GM03348 (cell line): ENCODE results near the gene C1orf141.
"Not testable (repeated sequence)": the region's sequence is repeated elsewhere in the genome, so short reads cannot be mapped to it uniquely, and the experiment has no call there.

Experiments used
- DNase-seq: peaks from one replicate; pipeline ENCODE4 v3.0.0; 2012; ENCODE audit warnings: low spot score

The C1orf141 gene

DNA sequence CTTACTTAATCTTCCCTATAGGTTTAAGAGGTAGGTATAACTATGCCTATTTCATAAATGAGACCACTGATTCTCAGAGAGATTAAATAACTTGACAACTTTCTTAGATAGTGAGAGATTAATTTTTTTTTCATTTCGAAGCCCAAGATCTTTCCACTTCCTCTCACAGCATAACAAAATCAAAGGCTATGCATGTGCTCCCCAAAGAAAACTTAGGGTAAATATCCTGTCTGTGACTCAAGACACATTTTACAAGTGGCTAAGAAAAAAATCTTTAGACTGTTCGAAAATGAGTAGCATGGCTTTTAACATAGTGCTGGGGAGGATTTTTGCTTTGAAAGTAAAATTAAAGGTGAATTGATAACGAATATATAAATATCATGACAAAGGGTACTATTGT, 8.2 kb upstream of the C1orf141 start:
- DNase-seq = no peak

- DNase-seq = not testable (repeated sequence)
Measured at GRCh38 chr1:67141832-67142231, 7.1 kb upstream of the C1orf141 start.

GRCh38 chr1:67140460-67140859, 5.7 kb upstream of the C1orf141 start:
- DNase-seq = no peak

DNA sequence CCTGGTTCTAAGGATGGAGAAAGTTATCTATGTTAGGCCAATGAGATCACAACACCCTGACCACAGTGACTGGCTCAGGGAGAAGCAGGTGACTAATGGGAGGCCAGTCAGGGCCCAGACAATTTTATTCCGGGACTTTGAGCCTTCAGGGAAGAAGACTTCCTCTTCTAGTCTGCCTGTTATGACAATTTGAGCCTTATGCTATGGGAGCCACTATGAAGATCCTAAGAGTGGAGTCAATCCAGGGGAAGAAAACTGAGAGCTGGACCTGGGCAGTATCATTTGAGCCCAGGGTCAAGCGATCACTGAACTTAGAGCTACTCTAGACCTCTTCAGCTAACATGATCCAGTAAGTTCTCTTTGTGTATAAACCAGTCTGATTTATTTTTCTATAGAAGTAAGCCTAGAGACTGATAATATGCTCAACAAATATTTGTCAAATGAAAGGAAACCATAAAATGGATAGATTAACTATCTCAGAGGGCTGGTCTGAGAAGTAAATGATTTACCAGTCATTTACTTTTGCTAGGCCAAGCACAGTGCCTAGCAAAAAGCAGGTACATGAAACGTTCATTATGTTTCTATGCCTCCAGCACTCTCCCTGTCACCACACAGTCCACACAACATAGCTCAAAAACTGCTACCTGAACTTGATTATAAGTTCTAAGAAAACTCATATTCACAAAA, 4.2 kb upstream of the C1orf141 start:
- no peak for DNase-seq

DNA sequence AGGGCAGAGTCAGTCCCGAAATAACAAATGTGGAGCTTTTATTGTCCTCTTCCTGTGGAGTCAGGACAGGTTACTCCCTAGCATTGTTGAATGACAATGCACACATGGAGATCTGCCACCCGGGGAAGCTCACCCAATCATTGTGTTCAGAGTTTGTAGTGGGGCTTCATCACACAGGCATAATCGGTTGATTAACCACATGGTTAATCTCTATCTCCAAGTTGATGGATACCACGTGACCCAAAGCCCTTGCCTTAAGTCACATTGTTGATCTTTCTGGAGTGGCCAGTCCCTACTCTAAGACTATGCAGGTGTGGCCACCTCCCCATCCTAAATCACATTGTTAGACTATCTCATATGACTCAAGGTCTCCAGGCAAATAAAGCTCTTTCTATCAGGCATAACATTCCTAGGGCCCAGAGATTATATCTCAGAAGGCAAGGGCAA, 2.6 kb upstream of the C1orf141 start:
- DNase-seq = no peak

GRCh38 chr1:67135354-67135753, 584 bp upstream of the C1orf141 start:
- DNase-seq = peak; percentile 71

- DNase-seq = no peak
Measured at GRCh38 chr1:67133177-67133576, 1.6 kb downstream of the C1orf141 start.

GRCh38 chr1:67130673-67131072, 4.1 kb downstream of the C1orf141 start:
- no peak for DNase-seq

- no peak for DNase-seq
Measured at GRCh38 chr1:67126974-67127373, 7.8 kb downstream of the C1orf141 start.

GRCh38 chr1:67126111-67126746, 8.5 kb downstream of the C1orf141 start:
- DNase-seq = no peak

DNA sequence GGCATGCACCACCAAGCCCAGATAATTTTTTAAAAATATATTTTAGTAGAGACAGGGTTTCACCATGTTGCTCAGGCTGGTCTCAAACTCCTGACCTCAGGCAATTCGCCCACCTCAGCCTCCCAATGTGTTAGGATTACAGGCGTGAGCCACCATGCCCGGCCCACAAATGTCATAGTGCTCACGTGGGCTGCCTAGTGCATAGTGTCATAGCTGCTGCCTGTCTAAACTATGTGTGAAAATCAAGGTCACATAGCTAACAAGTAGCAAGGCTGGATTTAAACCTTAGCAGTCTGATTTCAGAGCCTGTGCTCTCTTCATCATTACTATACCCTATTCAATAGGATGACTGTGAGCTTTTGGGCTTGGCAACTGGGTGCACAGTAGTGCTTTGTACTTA, 10.3 kb downstream of the C1orf141 start:
- no peak for DNase-seq

DNA sequence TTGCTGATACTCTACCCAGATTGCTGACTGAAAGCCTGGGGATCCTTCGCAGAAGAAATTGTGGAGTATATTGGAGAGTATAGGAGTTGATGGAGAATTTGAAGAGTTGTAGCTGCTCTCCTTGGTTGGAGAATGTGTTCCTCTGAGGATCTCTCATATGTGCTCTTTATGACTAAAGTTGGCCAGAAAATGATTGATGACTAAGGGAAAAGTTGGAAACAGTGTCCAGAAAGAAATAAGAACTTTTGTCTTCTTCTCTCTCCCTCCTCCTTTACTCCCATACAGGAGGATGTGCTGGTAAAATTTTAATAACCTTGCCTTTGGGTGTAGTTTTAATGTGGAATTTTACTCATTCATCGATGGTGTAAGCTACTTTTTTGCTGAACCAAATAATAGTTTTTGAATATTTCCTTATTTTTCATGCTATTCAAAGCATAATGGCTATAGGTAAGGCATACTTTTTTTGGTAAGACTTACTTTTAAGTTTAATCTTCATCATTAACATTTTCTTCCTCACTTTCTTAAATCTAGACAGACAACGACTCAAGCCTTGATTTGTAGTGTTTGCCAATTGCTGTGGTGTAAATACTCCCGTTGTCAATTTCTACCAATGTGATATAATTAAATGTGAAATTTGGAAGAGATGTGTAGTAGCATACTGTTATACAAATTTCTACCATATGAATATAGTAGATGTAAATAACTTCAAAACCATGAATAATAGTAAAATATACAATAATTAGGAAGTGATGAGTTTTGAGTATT, 13.7 kb downstream of the C1orf141 start:
- DNase-seq = no peak

- DNase-seq = no peak
Measured at GRCh38 chr1:67118646-67119045, 16.1 kb downstream of the C1orf141 start.

GRCh38 chr1:67118191-67118590, 16.6 kb downstream of the C1orf141 start:
- no peak for DNase-seq

- DNase-seq = no peak
Measured at GRCh38 chr1:67114162-67114561, 20.6 kb downstream of the C1orf141 start.

DNA sequence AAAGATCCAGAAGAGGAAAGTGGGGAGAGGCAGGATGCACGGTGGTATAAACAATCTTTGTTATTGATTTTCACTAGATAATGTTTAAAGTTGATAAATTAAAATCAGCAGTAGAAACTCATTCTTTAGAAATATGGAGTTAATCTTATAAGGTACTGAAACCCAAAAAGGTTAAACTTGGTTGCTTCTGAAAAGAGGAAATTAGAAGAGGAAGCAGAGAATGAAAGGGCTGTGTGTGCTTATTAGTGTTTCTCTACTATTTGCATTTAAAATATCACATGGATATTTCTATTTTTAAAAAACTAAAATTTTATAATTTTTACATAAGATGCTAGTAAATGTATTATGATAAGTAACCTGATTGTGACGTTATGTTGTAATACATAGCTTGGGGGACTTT, 24.4 kb downstream of the C1orf141 start:
- DNase-seq = no peak

DNA sequence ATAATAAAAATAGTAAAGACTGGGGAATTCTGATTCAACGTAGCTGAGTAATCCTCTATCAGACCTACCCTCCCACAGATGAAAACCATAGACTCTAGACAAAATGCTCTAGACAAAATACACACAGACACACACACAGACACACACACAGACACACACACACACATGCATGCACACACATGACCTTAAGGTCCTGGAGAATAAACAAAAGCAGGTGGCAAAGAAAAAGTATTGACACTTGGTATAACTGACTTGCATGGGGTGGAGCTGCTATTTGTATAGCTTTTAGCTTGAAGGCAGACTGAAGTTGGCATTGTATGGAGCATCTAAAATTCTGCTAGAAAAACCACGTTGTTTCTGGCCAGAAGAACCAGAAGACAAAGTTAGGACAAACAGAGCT, 29.3 kb downstream of the C1orf141 start:
- no peak for DNase-seq

- no peak for DNase-seq
Measured at GRCh38 chr1:67103548-67103947, 31.2 kb downstream of the C1orf141 start.

DNA sequence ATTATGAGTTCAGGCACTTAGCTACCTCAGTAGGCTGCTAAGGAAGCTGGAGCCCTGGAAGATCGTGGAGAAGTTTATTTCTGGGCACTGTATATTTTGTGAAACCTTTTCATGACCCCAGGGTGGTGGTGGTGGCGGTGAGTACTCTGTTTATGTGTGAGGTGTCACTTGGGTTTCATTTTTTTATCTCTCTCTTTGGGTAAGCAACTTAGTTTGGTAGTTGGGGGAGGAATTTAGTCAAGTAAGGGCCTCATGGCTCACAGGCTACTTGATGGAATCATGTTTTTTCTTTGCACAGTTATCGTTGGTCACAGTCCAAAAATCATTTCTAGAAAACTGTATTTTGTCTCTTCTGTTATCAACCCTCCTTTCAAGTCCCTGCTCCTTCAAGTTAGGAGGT, 33.9 kb downstream of the C1orf141 start:
- DNase-seq = no peak

DNA sequence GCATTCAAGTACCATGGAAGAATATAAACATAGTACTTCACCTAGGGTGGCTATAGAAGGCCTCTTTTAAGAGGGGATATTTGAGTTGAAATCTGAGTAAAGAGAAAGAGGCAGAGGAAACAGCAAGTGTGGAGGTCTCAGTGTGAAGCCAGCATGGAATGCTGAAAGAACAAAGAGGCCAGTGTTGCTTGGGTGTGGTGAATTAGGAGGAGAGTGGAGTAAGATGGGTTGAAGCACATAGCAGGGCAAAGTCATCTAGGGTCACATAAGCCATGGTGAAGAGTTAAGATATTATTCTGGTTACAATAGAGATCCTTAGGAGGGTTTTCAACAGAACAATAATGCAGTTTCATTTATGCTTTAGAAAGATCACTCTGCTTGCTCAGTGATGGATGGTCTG, 37.5 kb downstream of the C1orf141 start:
- no peak for DNase-seq

DNA sequence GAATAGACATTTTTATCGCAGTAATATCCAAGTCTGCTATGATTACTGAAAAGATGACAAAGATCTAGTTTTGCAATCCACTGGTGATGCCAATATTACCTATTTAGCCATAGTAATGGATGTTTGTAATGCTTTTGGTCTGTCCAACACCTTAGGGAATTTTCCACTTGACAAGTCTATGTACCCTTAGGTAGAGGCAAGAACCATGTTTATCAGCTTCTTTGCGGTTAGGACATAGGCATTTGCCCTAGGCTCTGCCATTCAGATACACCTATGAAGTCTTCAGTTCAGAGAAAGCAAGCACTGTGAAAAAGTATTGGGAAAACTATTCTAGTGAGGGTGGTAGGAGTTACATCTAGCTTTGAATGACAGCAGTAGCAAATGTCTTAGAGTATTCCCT, 40.6 kb downstream of the C1orf141 start:
- DNase-seq = no peak

- DNase-seq = no peak
Measured at GRCh38 chr1:67089685-67090208, 45.0 kb downstream of the C1orf141 start.

DNA sequence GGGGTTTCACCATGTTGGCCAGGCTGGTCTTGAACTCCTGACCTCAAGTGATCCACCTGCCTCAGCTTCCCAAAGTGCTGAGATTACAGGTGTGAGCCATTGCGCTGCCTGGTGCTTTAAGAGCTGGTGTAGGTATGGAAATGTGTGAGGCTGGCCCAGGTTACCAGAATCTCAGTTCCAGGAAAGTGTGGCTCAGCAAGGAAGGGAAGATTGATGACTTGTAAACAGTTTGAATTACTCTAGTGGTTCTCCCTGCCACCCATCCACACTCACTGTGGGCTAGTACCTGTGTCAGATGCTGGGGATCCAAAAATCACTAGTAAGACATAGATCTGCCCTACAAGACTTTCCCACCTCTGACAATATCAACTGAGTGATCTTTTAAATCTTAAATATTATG, 46.3 kb downstream of the C1orf141 start:
- DNase-seq = no peak
